ENCODE measurements around the gene ZC3H4. TPM values are rescaled to one million over a fixed set of nuclear protein-coding genes. Genes with fewer than 3 reads are reported as not detected.
"Not testable (repeated sequence)": the region's sequence is repeated elsewhere in the genome, so short reads cannot be mapped to it uniquely, and the experiment has no call there.

ZC3H4 gene
- total RNA-seq, 4 donors from 2014 or later, result 19.1 to 36.7 (median 31.3) TPM

DNA sequence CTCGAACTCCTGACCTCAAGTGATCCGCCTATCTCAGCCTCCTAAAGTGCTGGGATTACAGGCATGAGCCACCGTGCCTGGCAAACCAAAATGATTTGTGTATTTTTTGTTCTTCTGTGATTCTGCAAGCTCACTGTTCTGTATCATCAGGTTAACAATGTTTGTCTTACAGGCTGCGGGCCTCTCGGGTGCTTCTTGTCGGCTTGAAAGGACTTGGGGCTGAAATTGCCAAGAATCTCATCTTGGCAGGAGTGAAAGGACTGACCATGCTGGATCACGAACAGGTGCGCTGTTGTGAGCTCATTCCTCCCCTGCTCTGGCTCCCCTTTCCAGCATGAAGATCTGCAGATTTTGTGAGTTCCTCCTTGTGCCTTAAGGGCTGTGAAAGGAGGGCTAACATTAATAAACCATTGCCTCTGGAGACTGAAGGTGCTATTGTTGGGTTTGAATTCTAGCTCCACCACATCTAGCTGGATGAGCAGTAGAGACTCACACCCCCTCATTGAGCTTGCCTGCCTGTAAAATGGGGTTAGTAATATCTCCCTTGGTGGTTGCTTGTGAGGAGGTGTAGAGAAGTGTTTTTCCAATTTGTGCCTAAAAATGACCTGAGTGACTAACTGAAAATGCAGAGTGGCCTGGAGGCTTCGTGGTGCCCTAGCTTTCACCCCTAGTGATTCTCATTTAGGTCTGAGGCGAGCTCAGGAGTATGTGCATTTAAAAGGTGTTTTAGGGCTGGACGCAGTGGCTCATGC, 29.9 kb upstream of the ZC3H4 start:
- Histone ChIP-seq H3K27ac (peak overlapping the region; percentile 55 to 69 (median 63)), H3K27me3 (no peaks in the 10 kb centered on the region), H3K4me1 (peaks cover 10 to 20% of the 10 kb centered on the region in 2 donors), H3K36me3 (peaks cover 12 to 26% of the 10 kb centered on the region in 2 donors), H3K4me3 (replicated peaks in 1 of 3) (no peak overlapping the region), H3K9me3 (no peaks in the 10 kb centered on the region)
- DNase-seq, result peak; percentile 89 to 91
- WGBS, 2 donors, result 56 to 58% methylated on average over 11 of the region's 11 CpGs
- intact Hi-C loops (cut with DNase I), result no loop called here
- TF ChIP-seq, protein P1, sequence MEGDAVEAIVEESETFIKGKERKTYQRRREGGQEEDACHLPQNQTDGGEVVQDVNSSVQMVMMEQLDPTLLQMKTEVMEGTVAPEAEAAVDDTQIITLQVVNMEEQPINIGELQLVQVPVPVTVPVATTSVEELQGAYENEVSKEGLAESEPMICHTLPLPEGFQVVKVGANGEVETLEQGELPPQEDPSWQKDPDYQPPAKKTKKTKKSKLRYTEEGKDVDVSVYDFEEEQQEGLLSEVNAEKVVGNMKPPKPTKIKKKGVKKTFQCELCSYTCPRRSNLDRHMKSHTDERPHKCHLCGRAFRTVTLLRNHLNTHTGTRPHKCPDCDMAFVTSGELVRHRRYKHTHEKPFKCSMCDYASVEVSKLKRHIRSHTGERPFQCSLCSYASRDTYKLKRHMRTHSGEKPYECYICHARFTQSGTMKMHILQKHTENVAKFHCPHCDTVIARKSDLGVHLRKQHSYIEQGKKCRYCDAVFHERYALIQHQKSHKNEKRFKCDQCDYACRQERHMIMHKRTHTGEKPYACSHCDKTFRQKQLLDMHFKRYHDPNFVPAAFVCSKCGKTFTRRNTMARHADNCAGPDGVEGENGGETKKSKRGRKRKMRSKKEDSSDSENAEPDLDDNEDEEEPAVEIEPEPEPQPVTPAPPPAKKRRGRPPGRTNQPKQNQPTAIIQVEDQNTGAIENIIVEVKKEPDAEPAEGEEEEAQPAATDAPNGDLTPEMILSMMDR (IDR thresholded peaks at IDR 0.05), result no peak
- no peak for TF ChIP-seq POLR2A (IDR thresholded peaks at IDR 0.05)

DNA sequence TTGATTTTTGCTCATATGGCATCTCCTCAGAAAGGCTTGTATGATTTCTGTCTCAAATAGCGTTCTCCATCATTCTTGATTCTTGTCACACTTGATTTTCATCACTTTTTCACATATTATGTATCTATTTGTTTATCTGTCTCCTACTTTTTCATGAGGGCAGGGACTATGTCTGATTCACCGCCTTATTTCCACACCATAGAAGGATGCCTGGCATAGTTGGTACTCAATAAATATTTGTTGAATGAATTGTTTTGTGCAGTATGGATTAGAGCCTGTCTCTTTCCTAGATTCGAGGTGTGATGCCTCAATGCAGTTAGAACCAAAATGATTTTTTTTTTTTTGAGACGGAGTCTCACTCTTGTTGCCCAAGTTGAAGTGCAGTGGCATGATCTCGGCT, 29.2 kb upstream of the ZC3H4 start:
- H3K4me1 ChIP-seq, result peaks cover 10 to 20% of the 10 kb centered on the region in 2 donors
- WGBS, 2 donors, result 74 to 78% methylated on average over 5 of the region's 5 CpGs

DNA sequence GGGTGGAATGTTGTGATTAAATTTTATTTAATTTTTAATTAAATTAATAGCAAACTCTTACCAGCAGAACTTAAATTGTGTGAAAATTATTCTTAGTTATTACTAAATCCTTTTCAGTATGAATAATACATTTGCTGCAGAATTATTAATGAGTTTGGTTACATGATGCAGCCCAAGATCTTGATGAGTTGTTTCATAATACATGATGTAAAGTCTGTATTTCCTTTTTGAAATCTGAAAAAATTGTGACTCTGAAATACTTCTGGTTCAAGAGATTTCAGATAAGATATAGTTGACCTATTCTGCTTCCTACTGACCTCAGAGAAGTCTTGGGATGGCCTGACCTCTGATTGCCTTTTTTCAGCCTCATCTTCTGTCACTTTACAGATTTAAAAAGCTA, 28.1 kb upstream of the ZC3H4 start:
- H3K27ac ChIP-seq, result peak overlapping the region in 2 of 3 donors; percentile 47 to 56
- no peaks in the 10 kb centered on the region for H3K27me3 ChIP-seq
- peaks cover 12 to 25% of the 10 kb centered on the region in 2 donors for H3K36me3 ChIP-seq
- intact Hi-C loops (cut with DNase I), result no loop called here
- TF ChIP-seq, protein P1 (IDR thresholded peaks at IDR 0.05), result no peak
- TF ChIP-seq POLR2A (IDR thresholded peaks at IDR 0.05), result no peak
- DNase-seq, result no peak
- no peaks in the 10 kb centered on the region for H3K9me3 ChIP-seq
- H3K4me3 ChIP-seq (replicated peaks in 1 of 3), result no peak overlapping the region
- H3K4me1 ChIP-seq, result peaks cover 10 to 20% of the 10 kb centered on the region in 2 donors

More for the DNA sequence above, 29.2 kb upstream of the ZC3H4 start:
- H3K36me3 ChIP-seq, result peaks cover 12 to 26% of the 10 kb centered on the region in 2 donors
- no peaks in the 10 kb centered on the region for H3K27me3 ChIP-seq
- peak overlapping the region; percentile 55 to 69 (median 63) for H3K27ac ChIP-seq
- no peak for TF ChIP-seq POLR2A (IDR thresholded peaks at IDR 0.05)
- TF ChIP-seq, protein P1 (IDR thresholded peaks at IDR 0.05), result no peak
- no peak for DNase-seq
- H3K4me3 ChIP-seq (replicated peaks in 1 of 3), result no peak overlapping the region
- H3K9me3 ChIP-seq, result no peaks in the 10 kb centered on the region
- intact Hi-C loops (cut with DNase I), result no loop called here

DNA sequence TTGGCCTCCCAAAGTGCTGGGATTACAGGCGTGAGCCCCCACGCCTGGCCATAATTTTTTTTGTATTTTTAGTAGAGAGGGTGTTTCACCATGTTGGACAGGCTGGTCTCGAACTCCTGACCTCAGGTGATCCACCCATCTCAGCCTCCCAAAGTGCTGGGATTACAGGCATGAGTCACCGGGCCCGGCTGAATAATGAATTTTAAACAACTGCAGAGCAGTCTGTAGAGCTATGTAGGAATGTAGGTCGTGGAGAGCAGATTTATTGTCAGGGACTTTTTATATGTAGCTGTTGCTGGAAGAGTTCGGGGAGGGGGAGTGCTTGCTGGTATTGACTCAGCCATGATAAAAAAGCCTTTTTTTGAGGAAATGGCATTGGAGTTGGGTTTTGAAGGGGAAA, 27.7 kb upstream of the ZC3H4 start:
- H3K4me3 ChIP-seq (replicated peaks in 1 of 3); H3K9me3 ChIP-seq; DNase-seq; H3K27me3 ChIP-seq; intact Hi-C loops (cut with DNase I); H3K27ac ChIP-seq: not testable (repeated sequence)
- Histone ChIP-seq H3K4me1 (peaks cover 10 to 20% of the 10 kb centered on the region in 2 donors), H3K36me3 (peaks cover 8 to 21% of the 10 kb centered on the region in 2 donors)
- 74 to 80% methylated on average over 7 of the region's 7 CpGs for WGBS, 2 donors

DNA sequence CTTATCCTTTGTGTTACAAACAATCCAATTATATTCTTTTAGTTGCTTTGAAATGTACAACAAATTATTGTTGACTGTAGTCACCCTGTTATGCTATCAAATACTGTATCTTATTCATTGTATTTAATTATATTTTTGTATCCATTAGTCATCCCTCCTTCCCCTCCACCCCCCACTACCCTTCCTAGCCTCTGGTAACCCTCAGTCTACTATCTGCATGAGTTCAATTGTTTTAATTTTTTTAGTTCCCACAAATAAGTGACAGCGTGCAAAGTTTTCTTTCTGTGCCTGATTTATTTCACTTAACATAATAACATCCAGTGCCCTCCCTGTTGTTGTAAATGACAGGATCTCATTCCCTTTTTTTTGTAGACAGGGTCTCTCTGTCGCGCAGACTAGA, 21.6 kb upstream of the ZC3H4 start:
- intact Hi-C loops (cut with DNase I), result no loop called here
- TF ChIP-seq POLR2A (IDR thresholded peaks at IDR 0.05), result no peak
- TF ChIP-seq, protein P1 (IDR thresholded peaks at IDR 0.05), result no peak
- 69 to 82% methylated on average over 3 of the region's 3 CpGs for WGBS, 2 donors
- no peaks in the 10 kb centered on the region for H3K9me3 ChIP-seq
- H3K36me3 ChIP-seq, result no peaks in the 10 kb centered on the region
- H3K4me1 ChIP-seq, result peaks cover 35 to 41% of the 10 kb centered on the region in 2 donors
- no peaks in the 10 kb centered on the region for H3K27me3 ChIP-seq
- H3K27ac ChIP-seq, result peak overlapping the region in 2 of 3 donors; percentile 4 to 42
- no peak overlapping the region for H3K4me3 ChIP-seq (replicated peaks in 1 of 3)
- no peak for DNase-seq

Measured in thyroid gland (tissue), 4 donors.